Measurements from ENCODE around the gene SRD5A1. TPM values are rescaled to one million over a fixed set of nuclear protein-coding genes. Genes with fewer than 3 reads are reported as not detected.

The SRD5A1 gene
- polyA plus RNA-seq, 4 donors, result 11.2 to 13.1 (median 12.8) TPM

- no peak for DNase-seq (ENCODE audit: low read depth in 4 of 4, low spot score in 3 of 4)
Measured at GRCh38 chr5:6603643-6604042, 29.6 kb upstream of the SRD5A1 start.

GRCh38 chr5:6604341-6604740, 28.9 kb upstream of the SRD5A1 start:
- DNase-seq (ENCODE audit: low read depth in 4 of 4, low spot score in 3 of 4), result no peak

- no peak for DNase-seq (ENCODE audit: low read depth in 4 of 4, low spot score in 3 of 4)
Measured at GRCh38 chr5:6604946-6605345, 28.3 kb upstream of the SRD5A1 start.

- no peak for DNase-seq (ENCODE audit: low read depth in 4 of 4, low spot score in 3 of 4)
Measured at GRCh38 chr5:6606884-6607558, 26.2 kb upstream of the SRD5A1 start.

- DNase-seq (ENCODE audit: low read depth in 4 of 4, low spot score in 3 of 4), result no peak
Measured at GRCh38 chr5:6607559-6607936, 25.7 kb upstream of the SRD5A1 start.

- DNase-seq (ENCODE audit: low read depth in 4 of 4, low spot score in 3 of 4), result no peak
Measured at GRCh38 chr5:6608016-6608415, 25.2 kb upstream of the SRD5A1 start.

GRCh38 chr5:6611334-6612256, 21.6 kb upstream of the SRD5A1 start:
- no peak for DNase-seq (ENCODE audit: low read depth in 4 of 4, low spot score in 3 of 4)

GRCh38 chr5:6615034-6615815, 18.0 kb upstream of the SRD5A1 start:
- no peak for DNase-seq (ENCODE audit: low read depth in 4 of 4, low spot score in 3 of 4)

GRCh38 chr5:6616632-6617031, 16.6 kb upstream of the SRD5A1 start:
- no peak for DNase-seq (ENCODE audit: low read depth in 4 of 4, low spot score in 3 of 4)

GRCh38 chr5:6623228-6623627, 10.0 kb upstream of the SRD5A1 start:
- no peak for DNase-seq (ENCODE audit: low read depth in 4 of 4, low spot score in 3 of 4)

GRCh38 chr5:6623941-6624340, 9.3 kb upstream of the SRD5A1 start:
- DNase-seq (ENCODE audit: low read depth in 4 of 4, low spot score in 3 of 4), result no peak

- no peak for DNase-seq (ENCODE audit: low read depth in 4 of 4, low spot score in 3 of 4)
Measured at GRCh38 chr5:6626508-6626907, 6.7 kb upstream of the SRD5A1 start.

- DNase-seq (ENCODE audit: low read depth in 4 of 4, low spot score in 3 of 4), result no peak
Measured at GRCh38 chr5:6631441-6631840, 1.8 kb upstream of the SRD5A1 start.

GRCh38 chr5:6632324-6632887, 834 bp upstream of the SRD5A1 start:
- no peak for DNase-seq (ENCODE audit: low read depth in 4 of 4, low spot score in 3 of 4)

GRCh38 chr5:6633469-6634245, 417 bp downstream of the SRD5A1 start:
- DNase-seq (ENCODE audit: low read depth in 4 of 4, low spot score in 3 of 4), result peak in 1 of 4 donors; percentile 12

- DNase-seq (ENCODE audit: low read depth in 4 of 4, low spot score in 3 of 4), result no peak
Measured at GRCh38 chr5:6634306-6634705, 1.1 kb downstream of the SRD5A1 start.

GRCh38 chr5:6634788-6635430, 1.7 kb downstream of the SRD5A1 start:
- no peak for DNase-seq (ENCODE audit: low read depth in 4 of 4, low spot score in 3 of 4)

- no peak for DNase-seq (ENCODE audit: low read depth in 4 of 4, low spot score in 3 of 4)
Measured at GRCh38 chr5:6636293-6636692, 3.1 kb downstream of the SRD5A1 start.

GRCh38 chr5:6637022-6637421, 3.8 kb downstream of the SRD5A1 start:
- DNase-seq (ENCODE audit: low read depth in 4 of 4, low spot score in 3 of 4), result no peak

GRCh38 chr5:6637590-6637989, 4.3 kb downstream of the SRD5A1 start:
- DNase-seq (ENCODE audit: low read depth in 4 of 4, low spot score in 3 of 4), result no peak
